ENCODE results near the gene MUCL1. TPM values are rescaled to one million over a fixed set of nuclear protein-coding genes. Genes with fewer than 3 reads are reported as not detected.
"Not testable (repeated sequence)": the region's sequence is repeated elsewhere in the genome, so short reads cannot be mapped to it uniquely, and the experiment has no call there.

Gene MUCL1
- total RNA-seq, 6 experiments from 2014 or later = not detected

GRCh38 chr12:54882079-54882478 is 27.8 kb downstream of the MUCL1 start:
- WGBS (ENCODE audit: insufficient coverage, low coverage, low lambda C conversion rate, missing lambda C conversion rate) = 50% methylated on average over 2 of the region's 2 CpGs
- H3K4me1 ChIP-seq = no peaks in the 10 kb centered on the region
- no peak overlapping the region for H3K4me3 ChIP-seq
- TF ChIP-seq CTCF (IDR thresholded peaks at IDR 0.05) = no peak
- TF ChIP-seq POLR2A (IDR thresholded peaks at IDR 0.05) = no peak
- ATAC-seq = peak in 2 of 4 donors; percentile 54 to 60
- intact Hi-C loops (cut with DNase I) = no loop called here
- H3K36me3 ChIP-seq = no peaks in the 10 kb centered on the region
- DNase-seq = no peak
- H3K27me3 ChIP-seq = no peaks in the 10 kb centered on the region
- H3K9me3 ChIP-seq = no peaks in the 10 kb centered on the region
- no peak overlapping the region for H3K27ac ChIP-seq

GRCh38 chr12:54882597-54882996 is 28.3 kb downstream of the MUCL1 start:
- H3K9me3 ChIP-seq; intact Hi-C loops (cut with DNase I); ATAC-seq; H3K27me3 ChIP-seq; H3K4me1 ChIP-seq; H3K4me3 ChIP-seq; DNase-seq; H3K27ac ChIP-seq; H3K36me3 ChIP-seq: not testable (repeated sequence)
- 75% methylated on average over 1 of the region's 1 CpG for WGBS (ENCODE audit: insufficient coverage, low coverage, low lambda C conversion rate, missing lambda C conversion rate)

GRCh38 chr12:54888428-54888827 is 34.1 kb downstream of the MUCL1 start:
- H3K9me3 ChIP-seq; ATAC-seq; H3K27me3 ChIP-seq; H3K4me3 ChIP-seq; H3K27ac ChIP-seq; intact Hi-C loops (cut with DNase I); DNase-seq; H3K36me3 ChIP-seq: not testable (repeated sequence)
- 100% methylated on average over 1 of the region's 11 CpGs for whole genome bisulfite sequencing (ENCODE audit: insufficient coverage, low coverage, low lambda C conversion rate, missing lambda C conversion rate)
- H3K4me1 ChIP-seq = peaks cover 0 to 18% (median 4%) of the 10 kb centered on the region in 4 donors

GRCh38 chr12:54890339-54890738 is 36.0 kb downstream of the MUCL1 start:
- ATAC-seq = no peak
- Histone ChIP-seq H3K4me1 (peaks cover 0 to 18% (median 4%) of the 10 kb centered on the region in 4 donors), H3K36me3 (no peaks in the 10 kb centered on the region), H3K27me3 (no peaks in the 10 kb centered on the region), H3K9me3 (no peaks in the 10 kb centered on the region), H3K4me3 (no peak overlapping the region), H3K27ac (no peak overlapping the region)
- no peak for DNase-seq
- no peak for TF ChIP-seq CTCF (IDR thresholded peaks at IDR 0.05)
- no peak for TF ChIP-seq POLR2A (IDR thresholded peaks at IDR 0.05)
- intact Hi-C loops (cut with DNase I) = no loop called here
- WGBS (ENCODE audit: insufficient coverage, low coverage, low lambda C conversion rate, missing lambda C conversion rate) = 84% methylated on average over 3 of the region's 3 CpGs

GRCh38 chr12:54891717-54892478 is 37.6 kb downstream of the MUCL1 start:
- ATAC-seq (peak; percentile 99 to 100 (median 100)), DNase-seq (peak; percentile 27 to 76 (median 60))
- no peaks in the 10 kb centered on the region for H3K27me3 ChIP-seq
- H3K4me1 ChIP-seq = peaks cover 0 to 18% (median 4%) of the 10 kb centered on the region in 4 donors
- H3K4me3 ChIP-seq = no peak overlapping the region
- no peak overlapping the region for H3K27ac ChIP-seq
- H3K9me3 ChIP-seq = no peaks in the 10 kb centered on the region
- intact Hi-C loops (cut with DNase I) = no loop called here
- no peaks in the 10 kb centered on the region for H3K36me3 ChIP-seq
- TF ChIP-seq CTCF (IDR thresholded peaks at IDR 0.05) (no peak), POLR2A (IDR thresholded peaks at IDR 0.05) (no peak)
- WGBS (ENCODE audit: insufficient coverage, low coverage, low lambda C conversion rate, missing lambda C conversion rate) = 13% methylated on average over 3 of the region's 3 CpGs

Other genes with a start within 250 kb of the MUCL1 start
- not detected for gene LACRT, start 219.6 kb upstream of the MUCL1 start, total RNA-seq
- gene DCD, start 206.2 kb upstream of the MUCL1 start, total RNA-seq = not detected
- gene TESPA1, start 130.2 kb downstream of the MUCL1 start, total RNA-seq = 1 to 10 TPM in 1 of 6 experiments, under 1 TPM in 4, not detected in 1; 0.09 to 1.2 (median 0.37) TPM
- not detected for gene NEUROD4, start 165.5 kb downstream of the MUCL1 start, total RNA-seq

All from right lobe of liver (tissue), 6 donors.